IPS DF 4.7 (cell line): ENCODE data around the gene MUC12.
"Not testable (repeated sequence)": the region's sequence is repeated elsewhere in the genome, so short reads cannot be mapped to it uniquely, and the experiment has no call there.

ENCODE experiments used
- DNase-seq: peaks from one replicate; pipeline ENCODE4 v3.0.0-alpha.2; 2013; ENCODE audit warnings: low spot score; ENCODE audit errors: extremely low read depth

Gene MUC12

DNA sequence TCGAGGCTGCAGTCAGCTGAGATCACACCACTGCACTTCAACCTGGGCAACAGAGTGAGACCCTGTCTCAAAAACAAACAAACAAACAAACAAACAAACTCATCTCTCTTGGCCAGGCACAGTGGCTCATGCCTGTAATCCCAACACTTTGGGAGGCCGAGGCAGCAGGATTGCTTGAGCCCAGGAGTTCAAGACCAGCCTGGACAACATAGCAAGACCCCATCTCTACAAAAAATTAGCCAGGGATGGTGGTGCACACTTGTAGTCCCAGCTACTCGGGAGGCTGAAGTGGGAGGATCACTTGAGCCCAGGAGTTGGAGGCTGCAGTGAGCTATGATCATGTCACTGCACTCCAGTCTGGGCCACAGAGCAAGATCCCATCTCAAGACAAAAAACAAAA lies 95.8 kb downstream of the MUC12 start:
- DNase-seq: not testable (repeated sequence)

DNA sequence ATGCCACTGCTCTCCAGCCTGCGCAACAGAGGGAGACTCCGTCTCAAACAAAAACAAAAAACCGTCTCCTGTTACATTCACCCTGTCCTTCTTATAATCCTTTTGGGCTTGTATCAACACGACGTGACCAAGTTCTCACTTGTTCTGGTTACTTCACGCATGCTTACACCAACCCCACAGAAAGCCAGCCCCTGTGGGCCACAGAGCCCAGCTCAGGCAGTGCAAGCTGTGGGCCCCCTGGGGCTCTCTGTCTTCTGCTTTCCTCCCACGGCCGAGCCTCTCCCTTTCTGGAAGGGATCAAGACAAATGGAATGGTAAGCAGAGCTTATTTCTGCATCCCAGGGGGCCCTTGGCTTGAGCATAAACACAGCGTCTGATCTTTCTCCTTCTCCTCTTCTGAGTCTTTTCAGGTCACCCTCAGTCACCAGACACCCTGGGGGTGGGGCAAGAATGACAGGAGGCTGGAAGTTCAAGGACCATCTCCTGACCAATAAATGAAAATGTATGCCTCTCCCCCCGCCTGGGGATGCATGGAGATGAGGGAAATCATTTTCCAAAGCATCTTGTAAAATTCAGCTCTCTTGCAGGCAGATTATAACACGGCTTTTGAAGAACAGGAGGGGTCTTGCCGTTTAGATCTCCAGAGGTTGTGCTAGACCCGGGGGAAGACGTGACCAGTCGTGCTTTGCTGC lies 96.9 kb downstream of the MUC12 start:
- no peak for DNase-seq

DNA sequence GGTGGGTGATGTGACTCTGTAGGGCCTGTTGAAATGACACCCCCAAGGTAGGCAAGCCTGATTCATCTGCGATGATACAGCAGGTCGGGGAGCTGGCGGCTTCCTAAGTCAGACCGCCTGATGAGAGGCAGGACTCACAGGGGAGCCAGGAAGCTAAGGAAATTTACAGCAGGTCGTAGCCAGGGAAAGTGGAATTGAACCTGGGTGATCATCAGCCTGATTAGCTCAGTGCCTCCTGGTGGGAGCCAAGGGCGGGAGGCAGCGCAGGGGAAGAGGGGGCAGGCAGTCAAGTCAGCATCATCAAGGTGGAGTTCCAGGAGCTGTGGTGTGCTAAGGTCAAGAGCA lies 97.4 kb downstream of the MUC12 start:
- DNase-seq: no peak

DNA sequence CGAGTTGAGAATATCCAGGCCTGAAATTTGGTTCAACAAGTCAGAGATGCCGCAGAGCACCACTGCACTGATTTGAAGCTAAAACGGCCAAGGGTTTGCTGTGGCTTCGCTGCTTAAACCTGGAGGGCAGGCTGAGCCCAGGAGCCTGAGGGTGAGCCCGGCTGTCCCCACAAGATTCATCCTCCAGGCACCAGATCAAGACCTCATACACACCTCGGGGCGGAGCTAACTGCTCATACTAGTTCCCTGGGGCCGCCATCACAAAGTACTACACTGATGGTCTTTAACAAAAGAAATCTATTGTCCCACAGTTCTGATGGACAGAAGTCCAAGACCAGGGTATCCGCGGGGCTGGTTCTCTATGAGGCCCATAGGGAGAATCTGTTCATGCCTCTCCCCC lies 99.0 kb downstream of the MUC12 start:
- DNase-seq: no peak
